Measurements from ENCODE around the gene MSRB2. TPM values are rescaled to one million over a fixed set of nuclear protein-coding genes. Genes with fewer than 3 reads are reported as not detected.

MSRB2 gene
- total RNA-seq, 1 experiment from 2014 or later = 9.6 TPM

- TF ChIP-seq ARID4B (CRISPR knock-in tag; IDR thresholded peaks at IDR 0.05; ENCODE audit: borderline replicate concordance) (no peak), PRDM15 (CRISPR knock-in tag; IDR thresholded peaks at IDR 0.05) (no peak), GABPB1 (CRISPR knock-in tag; IDR thresholded peaks at IDR 0.05) (no peak), SP1 (CRISPR knock-in tag; conservative IDR thresholded peaks at IDR 0.05) (no peak), ZNF263 (CRISPR knock-in tag; IDR thresholded peaks at IDR 0.05; ENCODE audit: low read depth) (no peak)
- TF ChIP-seq, protein P1, sequence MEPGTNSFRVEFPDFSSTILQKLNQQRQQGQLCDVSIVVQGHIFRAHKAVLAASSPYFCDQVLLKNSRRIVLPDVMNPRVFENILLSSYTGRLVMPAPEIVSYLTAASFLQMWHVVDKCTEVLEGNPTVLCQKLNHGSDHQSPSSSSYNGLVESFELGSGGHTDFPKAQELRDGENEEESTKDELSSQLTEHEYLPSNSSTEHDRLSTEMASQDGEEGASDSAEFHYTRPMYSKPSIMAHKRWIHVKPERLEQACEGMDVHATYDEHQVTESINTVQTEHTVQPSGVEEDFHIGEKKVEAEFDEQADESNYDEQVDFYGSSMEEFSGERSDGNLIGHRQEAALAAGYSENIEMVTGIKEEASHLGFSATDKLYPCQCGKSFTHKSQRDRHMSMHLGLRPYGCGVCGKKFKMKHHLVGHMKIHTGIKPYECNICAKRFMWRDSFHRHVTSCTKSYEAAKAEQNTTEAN (CRISPR knock-in tag; IDR thresholded peaks at IDR 0.05) = no peak
Measured at GRCh38 chr10:23114228-23114850, 19.0 kb downstream of the MSRB2 start (continued).

GRCh38 chr10:23116486-23117205 is 21.3 kb downstream of the MSRB2 start:
- ChIA-PET CTCF (no interaction called here), POLR2A (no interaction called here)
- TF ChIP-seq IRF2 (CRISPR knock-in tag; IDR thresholded peaks at IDR 0.05; ENCODE audit: borderline replicate concordance, low read depth) (no peak), E2F1 (CRISPR knock-in tag; IDR thresholded peaks at IDR 0.05) (no peak), NR3C1 (CRISPR knock-in tag; conservative IDR thresholded peaks at IDR 0.05; ENCODE audit: low read depth) (no peak), SOX15 (CRISPR knock-in tag; IDR thresholded peaks at IDR 0.05) (no peak), ESRRA (CRISPR knock-in tag; IDR thresholded peaks at IDR 0.05; ENCODE audit: borderline replicate concordance) (no peak)

More at GRCh38 chr10:23116486-23117205, 21.3 kb downstream of the MSRB2 start:
- Mint-ChIP-seq H3K36me3 (no peaks in the 10 kb centered on the region), H3K9me3 (no peaks in the 10 kb centered on the region), H3K4me3 (no peak overlapping the region), H3K27me3 (ENCODE audit: low read depth) (no peaks in the 10 kb centered on the region; the same call in 1 of the 2 replicates), H3K4me1 (peaks cover 15% of the 10 kb centered on the region), H3K27ac (no peak overlapping the region)
- ATAC-seq = no peak
- DNase-seq (ENCODE audit: low spot score) = no peak

Data from WTC11 (cell line).